Amniotic epithelial cell (primary cell): ENCODE measurements around the gene GOLGA2.

Experiments used
- DNase-seq: peaks from one replicate; pipeline ENCODE4 v3.0.0-alpha.2; 2010; ENCODE audit warnings: low read depth

Gene GOLGA2

GRCh38 chr9:128213746-128214497 is 61.9 kb downstream of the GOLGA2 start:
- DNase-seq = no peak

GRCh38 chr9:128211981-128212281 is 63.9 kb downstream of the GOLGA2 start:
- no peak for DNase-seq

GRCh38 chr9:128211186-128211980 is 64.4 kb downstream of the GOLGA2 start:
- DNase-seq = no peak

GRCh38 chr9:128208946-128209669 is 66.7 kb downstream of the GOLGA2 start:
- no peak for DNase-seq

- DNase-seq = no peak
Observed at GRCh38 chr9:128208386-128208785, 67.4 kb downstream of the GOLGA2 start.

- DNase-seq = no peak
Observed at GRCh38 chr9:128206916-128207910, 68.6 kb downstream of the GOLGA2 start.

- no peak for DNase-seq
Observed at GRCh38 chr9:128206484-128206883, 69.3 kb downstream of the GOLGA2 start.
